GM19324 (cell line): ENCODE results near the gene DIP2A.
A peak's percentile ranks its signal among the peaks of the same experiment; 100 is the strongest.
"Not testable (repeated sequence)": the region's sequence is repeated elsewhere in the genome, so short reads cannot be mapped to it uniquely, and the experiment has no call there.

Source experiments
- ATAC-seq: cut with Tn5 transposase; IDR thresholded peaks from one replicate; pipeline ENCODE4 v1.9.1; 2021; ENCODE audit warnings: mild to moderate bottlenecking, moderate library complexity; ENCODE audit not compliant: unreplicated experiment, low FRiP score

DIP2A gene

GRCh38 chr21:46441961-46442498, 16.7 kb upstream of the DIP2A start:
- ATAC-seq = no peak

GRCh38 chr21:46442938-46443337, 15.8 kb upstream of the DIP2A start:
- ATAC-seq = no peak

DNA sequence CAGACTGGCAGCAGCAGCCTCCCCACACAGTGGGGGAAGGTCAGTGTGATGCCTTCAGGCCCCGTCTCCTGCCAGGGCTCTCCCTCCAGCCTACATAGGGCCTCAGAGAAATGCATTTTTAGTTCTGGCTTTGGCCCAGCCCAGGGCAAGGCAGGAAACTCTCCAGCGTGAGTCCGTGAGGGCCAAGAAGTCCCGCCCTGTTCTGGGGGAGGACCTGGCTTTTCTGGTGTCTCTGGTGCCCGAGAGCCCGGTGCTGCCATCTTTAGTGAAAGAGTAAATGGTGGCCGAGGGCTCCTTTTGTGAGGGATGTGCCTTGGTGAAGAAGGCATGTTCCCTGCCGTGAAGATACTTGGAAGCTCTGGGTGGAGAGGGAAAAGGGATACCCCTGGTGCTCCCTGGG, 14.8 kb upstream of the DIP2A start:
- no peak for ATAC-seq

GRCh38 chr21:46448108-46448507, 10.6 kb upstream of the DIP2A start:
- no peak for ATAC-seq

DNA sequence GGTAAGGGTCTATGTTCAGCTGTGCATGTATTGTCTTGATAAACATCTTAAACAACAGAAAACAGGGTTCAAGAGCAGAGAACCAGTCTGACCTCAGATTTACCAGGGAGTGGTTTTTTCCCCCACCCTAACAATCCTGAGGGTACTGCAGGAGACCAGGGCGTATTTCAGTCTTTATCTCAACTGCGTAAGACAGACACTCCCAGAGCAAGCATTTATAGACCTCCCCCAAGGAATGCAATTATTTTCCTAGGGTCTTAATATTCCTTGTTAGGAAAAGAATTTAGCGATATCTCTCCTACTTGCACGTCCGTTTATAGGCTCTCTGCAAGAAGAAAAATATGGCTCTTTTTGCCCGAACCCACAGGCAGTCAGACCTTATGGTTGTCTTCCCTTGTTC, 9.8 kb upstream of the DIP2A start:
- not testable (repeated sequence) for ATAC-seq

DNA sequence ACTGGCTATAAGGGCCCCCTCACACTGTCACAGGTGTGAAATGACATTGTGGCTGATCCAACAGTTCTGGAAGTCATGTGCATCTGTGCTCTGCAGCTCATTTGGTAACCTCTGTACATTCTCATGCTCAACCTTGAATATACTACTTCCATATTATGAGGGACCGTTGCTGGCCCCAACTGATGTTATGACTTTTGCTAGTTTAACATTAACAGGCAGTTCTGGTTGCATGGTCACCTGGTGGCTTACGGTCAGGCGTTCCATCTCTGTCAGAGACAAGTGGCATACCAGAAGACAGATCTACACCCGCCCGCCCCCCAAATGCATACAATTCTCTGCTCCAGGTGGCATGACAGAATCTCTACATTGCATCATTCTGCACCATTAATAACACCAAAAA, 6.0 kb upstream of the DIP2A start:
- ATAC-seq = no peak

- ATAC-seq = no peak
Measured at GRCh38 chr21:46454142-46454541, 4.5 kb upstream of the DIP2A start.

DNA sequence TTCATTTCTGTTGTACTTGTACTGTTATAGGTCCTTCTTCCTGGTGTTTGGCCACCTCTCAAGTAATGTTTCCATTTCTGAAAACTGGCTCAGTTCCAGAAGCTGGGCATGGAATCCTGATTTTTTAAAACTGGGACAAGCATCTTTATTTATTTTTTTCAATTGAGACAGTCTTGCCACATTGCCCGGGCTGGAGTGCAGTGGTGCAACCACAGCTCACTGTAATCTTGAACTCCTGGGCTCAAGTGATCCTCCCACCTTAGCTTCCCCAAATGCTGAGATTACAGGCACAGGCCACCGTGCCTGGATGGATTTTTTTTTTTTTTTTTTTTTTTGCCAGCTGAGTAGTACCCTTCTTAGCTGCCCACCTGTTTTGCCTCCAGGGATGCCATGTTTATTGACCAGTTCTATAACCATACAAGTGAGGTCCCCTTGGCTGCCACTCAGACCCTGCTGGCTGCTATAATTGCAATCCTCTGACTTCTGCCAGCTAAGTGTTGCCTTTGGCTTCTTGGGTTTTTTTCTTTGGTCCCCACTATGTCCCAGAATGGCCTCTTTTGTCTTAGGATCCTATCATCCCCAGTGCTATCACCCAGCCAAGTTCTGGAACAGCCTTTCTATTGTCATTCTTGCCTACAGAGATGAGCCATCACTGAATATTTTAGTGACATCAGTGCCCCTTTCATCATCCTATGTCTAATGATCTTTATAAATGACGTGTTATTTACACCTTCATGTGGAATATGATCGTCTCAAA, 3.9 kb upstream of the DIP2A start:
- no peak for ATAC-seq

- no peak for ATAC-seq
Measured at GRCh38 chr21:46455575-46456385, 2.9 kb upstream of the DIP2A start.

GRCh38 chr21:46456750-46457149, 1.9 kb upstream of the DIP2A start:
- no peak for ATAC-seq

DNA sequence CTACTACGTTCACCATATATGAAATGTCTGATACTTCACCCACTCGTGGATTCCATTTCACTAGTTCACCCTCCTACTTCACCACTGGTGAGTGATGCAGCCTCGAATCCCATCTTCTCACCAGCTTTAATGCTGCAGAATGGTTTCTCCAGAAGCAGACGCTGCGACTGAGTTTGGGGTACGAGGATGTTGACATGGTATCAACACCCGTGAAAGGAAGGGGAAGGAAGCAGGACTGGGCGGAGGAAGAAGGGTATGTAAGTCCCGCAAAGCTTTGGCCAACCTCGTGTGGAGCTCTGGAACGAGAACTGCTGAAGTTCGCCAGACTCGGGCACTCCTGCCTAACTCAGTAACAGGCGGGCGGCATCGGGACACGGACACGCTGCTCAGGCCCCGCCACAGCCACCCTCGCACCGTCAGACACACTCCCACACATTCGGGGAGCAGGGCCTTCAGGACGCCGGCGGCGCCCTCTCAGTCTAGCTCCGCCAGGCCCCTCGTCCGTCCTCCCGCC, 833 bp upstream of the DIP2A start:
- peak; percentile 26 for ATAC-seq

GRCh38 chr21:46459024-46459355, 299 bp downstream of the DIP2A start:
- ATAC-seq = no peak

DNA sequence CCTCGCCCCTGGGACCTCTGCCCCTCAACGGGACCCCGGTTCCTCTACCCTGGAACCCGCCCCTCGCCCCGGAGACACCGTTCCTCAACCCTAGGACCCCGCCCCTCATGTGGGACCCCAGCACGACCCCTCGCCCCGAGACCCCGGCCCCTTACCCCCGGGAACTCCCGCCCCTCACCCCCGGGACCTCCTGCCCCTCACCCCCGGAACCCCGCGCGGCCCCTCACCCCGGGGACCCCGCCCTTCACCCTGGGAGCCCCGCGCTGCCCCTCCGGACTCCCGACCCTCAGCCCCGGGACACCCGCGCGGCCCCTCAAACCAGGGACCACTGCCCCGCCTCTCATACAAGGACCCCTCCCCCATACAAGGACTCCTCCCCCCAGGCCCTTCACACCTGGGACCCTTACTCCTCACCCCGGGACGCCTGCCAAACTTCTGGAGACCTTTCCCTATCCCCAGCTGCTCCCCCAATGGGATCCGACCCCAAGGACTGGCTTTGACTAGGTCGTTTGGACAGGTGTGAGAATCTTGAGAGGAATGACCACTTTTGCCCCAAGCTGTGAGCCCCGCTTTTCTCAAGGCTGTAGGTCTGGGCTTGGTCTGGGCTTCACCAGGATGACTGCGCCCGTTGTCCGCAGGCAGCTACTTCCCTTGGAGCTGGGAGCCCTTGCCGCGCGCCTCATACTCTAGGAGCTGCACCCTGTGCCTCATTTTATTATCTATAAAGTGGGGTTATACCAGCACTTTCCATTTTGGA, 843 bp downstream of the DIP2A start:
- ATAC-seq = no peak

- ATAC-seq = no peak
Measured at GRCh38 chr21:46461909-46462308, 3.2 kb downstream of the DIP2A start.

DNA sequence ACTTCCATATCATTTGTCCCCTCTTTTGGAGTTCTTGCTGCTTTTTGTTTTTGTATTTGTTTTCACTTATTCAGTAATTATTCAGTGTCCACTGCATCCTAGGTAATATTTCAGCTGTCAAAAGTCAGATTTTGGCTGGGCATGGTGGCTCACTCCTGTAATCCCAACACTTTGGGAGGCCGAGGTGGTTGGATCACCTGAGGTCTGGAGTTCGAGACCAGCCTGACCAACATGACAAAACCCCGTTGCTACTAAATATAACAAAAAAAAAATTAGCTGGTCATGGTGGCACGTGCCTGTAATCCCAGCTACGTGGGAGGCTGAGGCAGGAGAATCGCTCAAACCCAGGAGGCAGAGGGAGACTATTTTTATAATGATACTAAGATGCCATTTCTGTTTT, 6.5 kb downstream of the DIP2A start:
- ATAC-seq = not testable (repeated sequence)

DNA sequence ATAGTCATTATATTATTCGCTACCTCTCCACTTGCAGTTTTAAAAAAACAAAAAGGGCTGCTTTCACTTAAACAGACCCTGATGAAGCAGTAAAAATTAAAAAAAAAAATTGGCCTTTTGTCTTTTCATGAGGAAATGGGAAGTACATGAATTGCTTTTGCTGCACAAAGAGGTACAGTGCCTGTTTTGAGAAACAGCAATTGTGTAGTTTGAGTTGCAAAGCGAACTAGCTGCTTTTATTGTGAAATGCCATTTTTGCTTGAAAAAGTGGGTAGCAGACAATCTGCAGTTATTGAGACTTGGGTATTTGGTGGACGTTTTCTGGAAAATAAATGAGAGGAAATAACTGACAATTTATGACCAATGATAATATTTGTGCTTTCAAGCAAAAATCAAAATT, 7.0 kb downstream of the DIP2A start:
- ATAC-seq = no peak

GRCh38 chr21:46468108-46468774, 9.6 kb downstream of the DIP2A start:
- ATAC-seq = no peak

GRCh38 chr21:46469275-46469674, 10.6 kb downstream of the DIP2A start:
- ATAC-seq = no peak

GRCh38 chr21:46471514-46471913, 12.8 kb downstream of the DIP2A start:
- ATAC-seq = no peak

DNA sequence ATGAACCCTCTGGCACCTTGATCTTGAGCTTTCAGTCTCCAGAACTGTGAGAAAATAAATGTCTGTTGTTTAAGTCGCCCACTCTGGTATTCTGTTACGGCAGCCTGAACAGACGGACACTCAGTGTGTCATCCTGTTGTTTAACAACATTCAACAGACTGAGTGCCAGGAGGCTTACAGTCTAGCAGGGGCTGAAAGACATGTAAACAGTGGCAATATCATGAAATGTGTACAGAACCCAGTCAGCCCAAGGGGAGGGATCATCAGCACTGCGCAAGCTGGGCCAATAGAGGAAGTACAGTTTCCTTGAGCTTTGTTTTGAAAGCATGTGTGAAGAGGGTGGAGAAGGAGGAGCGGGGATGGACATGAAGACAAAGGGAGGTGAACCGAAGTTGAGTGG, 13.6 kb downstream of the DIP2A start:
- ATAC-seq = no peak
